Panc1 (cell line): ENCODE results near the gene DGKG. TPM values are rescaled to one million over a fixed set of nuclear protein-coding genes. Genes with fewer than 3 reads are reported as not detected.

Source experiments
- ATAC-seq: fragments of 200-7000 bp; cut with Tn5 transposase; 2 replicates; pipeline ENCODE4 v1.9.1; 2020; ENCODE audit warnings: mild to moderate bottlenecking, moderate library complexity
- BruUV-seq: library from RNA; stranded (reverse); fragments of 400-500 nt; replicated peaks from 2 replicates; lab custom pipeline; 2021; lab: Mats Ljungman, UMichigan
- CTCF ChIA-PET: fragments of 300-600 bp; sonication (Branson Sonifier 250); formaldehyde crosslinking; loops from one replicate; lab custom pipeline; 2022; ENCODE audit warnings: antibody characterized with exemption; lab: Charles Lee
- POLR2A ChIA-PET: fragments of 300-600 bp; sonication (Branson Sonifier 250); formaldehyde crosslinking; loops from one replicate; lab custom pipeline; 2022; ENCODE audit warnings: antibody characterized with exemption; lab: Charles Lee
- DNase-seq: peaks from one replicate; pipeline ENCODE4 v3.0.0-alpha.2; 2010; ENCODE audit warnings: low read depth, low spot score
- H3K27ac ChIP-seq: 2 replicates; pipeline ENCODE4 v1.5.1; 2011; ENCODE audit warnings: mild to moderate bottlenecking, low read length, inconsistent platforms
- H3K27me3 ChIP-seq: fragments of 200-500 bp; sonication (Bioruptor generic); 2 replicates; pipeline ENCODE4 v1.6.0; 2014; ENCODE audit warnings: low read length, inconsistent platforms; ENCODE audit not compliant: control insufficient read depth, insufficient read depth
- H3K36me3 ChIP-seq: fragments of 200-500 bp; sonication (Bioruptor generic); 2 replicates; pipeline ENCODE4 v1.5.1; 2014; ENCODE audit warnings: inconsistent platforms, mild to moderate bottlenecking, low read length, moderate library complexity; ENCODE audit not compliant: control insufficient read depth, insufficient read depth
- H3K4me1 ChIP-seq: 2 replicates; pipeline ENCODE4 v1.5.1; 2011; ENCODE audit warnings: inconsistent platforms, mild to moderate bottlenecking, low read length, moderate library complexity; ENCODE audit not compliant: control insufficient read depth, insufficient read depth
- H3K4me3 ChIP-seq, 2 experiments: 2 replicates each; pipeline ENCODE4 v1.5.1; 2011 to 2012; ENCODE audit warnings: low read depth in 2 of 2, low read length in 2 of 2, mild to moderate bottlenecking in 2 of 2, inconsistent platforms in 1 of 2, moderate library complexity in 1 of 2
- H3K9me3 ChIP-seq: fragments of 200-500 bp; sonication (Bioruptor generic); 2 replicates; pipeline ENCODE4 v1.5.1; 2014; ENCODE audit warnings: low read depth, mild to moderate bottlenecking, inconsistent platforms, low read length, moderate library complexity; ENCODE audit not compliant: control insufficient read depth, insufficient read depth
- CTCF ChIP-seq: fragments of 450-650 bp; IDR thresholded peaks from 2 replicates; pipeline ENCODE4 v1.5.1; 2017; ENCODE audit warnings: mild to moderate bottlenecking
- POLR2AphosphoS5 ChIP-seq: IDR thresholded peaks from 2 replicates; pipeline ENCODE4 v1.6.1; 2012; ENCODE audit warnings: mild to moderate bottlenecking, low read depth, low read length, moderate library complexity
- REST ChIP-seq, 2 experiments: IDR thresholded peaks; 2 replicates each; pipeline ENCODE4 v1.6.1; 2011 to 2012; ENCODE audit warnings: low read depth in 2 of 2, control low read depth in 1 of 2, low read length in 1 of 2, mild to moderate bottlenecking in 1 of 2, moderate library complexity in 1 of 2; ENCODE audit not compliant: insufficient read depth in 1 of 2
- SIN3A ChIP-seq: IDR thresholded peaks from 2 replicates; pipeline ENCODE4 v1.6.1; 2012; ENCODE audit warnings: low read depth, mild to moderate bottlenecking, low read length, moderate library complexity, borderline replicate concordance; ENCODE audit not compliant: insufficient read depth
- TCF7L2 ChIP-seq: IDR thresholded peaks from 2 replicates; pipeline ENCODE4 v1.6.1; 2011; ENCODE audit warnings: mild to moderate bottlenecking, low read depth, low read length, inconsistent platforms
- in situ Hi-C: cut with HindIII; loops from 2 replicates; pipeline ENCODE4 v1.10.0; 2016; ENCODE audit warnings: low sequenced_read_pairs, low pct_unique_long_range_greater_than_20kb
- intact Hi-C: fragments of 100-400 bp; cut with micrococcal nuclease; formaldehyde crosslinking; loops from one replicate; pipeline ENCODE4 v1.10.0; 2022; ENCODE audit not compliant: unreplicated experiment
- total RNA-seq: library from RNA; stranded (reverse); gene quantifications from one replicate; pipeline ENCODE4 v1.2.1, GENCODE V29; 2021; ENCODE audit not compliant: unreplicated experiment

DGKG gene
- total RNA-seq, 1 experiment from 2014 or later = 0.46 TPM

- intact Hi-C loops (no loop called here), in situ Hi-C loops (no loop called here)
- Histone ChIP-seq H3K27me3 (peaks cover 6% of the 10 kb centered on the region), H3K4me3 (no peak overlapping the region), H3K9me3 (no peaks in the 10 kb centered on the region), H3K4me1 (no peaks in the 10 kb centered on the region), H3K36me3 (no peaks in the 10 kb centered on the region), H3K27ac (no peak overlapping the region)
- ChIA-PET POLR2A (no interaction called here), CTCF (interaction anchor here (0.6 kb wide), 1 partner anchor 577 kb away, joined by 3 read pairs; no protein-coding TSS in a partner anchor)
- DNase-seq = no peak
- no peak for TF ChIP-seq SIN3A
- TF ChIP-seq CTCF = no peak
- no peak for TF ChIP-seq POLR2AphosphoS5
- TF ChIP-seq TCF7L2 = no peak
- TF ChIP-seq REST (IDR thresholded peaks at IDR 0.05; ENCODE audit: insufficient read depth in 1 of 2, low read depth in 2 of 2, low read length in 1 of 2) = no peak
- no TSS peak for BruUV-seq
- ATAC-seq = no peak
Measured at GRCh38 chr3:186400662-186401061, 38.6 kb upstream of the DGKG start.

GRCh38 chr3:186400026-186400425, 38.0 kb upstream of the DGKG start:
- ChIA-PET POLR2A (no interaction called here), CTCF (no interaction called here)
- no TSS peak for BruUV-seq
- H3K36me3 ChIP-seq = no peaks in the 10 kb centered on the region
- intact Hi-C loops = no loop called here
- H3K27ac ChIP-seq = no peak overlapping the region
- in situ Hi-C loops = no loop called here
- no peaks in the 10 kb centered on the region for H3K4me1 ChIP-seq
- no peaks in the 10 kb centered on the region for H3K9me3 ChIP-seq
- TF ChIP-seq SIN3A = no peak
- TF ChIP-seq CTCF = no peak
- no peak for TF ChIP-seq POLR2AphosphoS5
- no peak for TF ChIP-seq TCF7L2
- no peak for TF ChIP-seq REST (IDR thresholded peaks at IDR 0.05; ENCODE audit: insufficient read depth in 1 of 2, low read depth in 2 of 2, low read length in 1 of 2)
- ATAC-seq (no peak), DNase-seq (no peak)
- H3K4me3 ChIP-seq = no peak overlapping the region
- H3K27me3 ChIP-seq = peaks cover 6% of the 10 kb centered on the region
